ENCODE measurements around the gene GALT. TPM values are rescaled to one million over a fixed set of nuclear protein-coding genes. Genes with fewer than 3 reads are reported as not detected.
A peak's percentile ranks its signal among the peaks of the same experiment; 100 is the strongest.

The GALT gene
- total and polyA plus RNA-seq, 2 donors from 2014 or later = 49.2 to 83.7 TPM

DNA sequence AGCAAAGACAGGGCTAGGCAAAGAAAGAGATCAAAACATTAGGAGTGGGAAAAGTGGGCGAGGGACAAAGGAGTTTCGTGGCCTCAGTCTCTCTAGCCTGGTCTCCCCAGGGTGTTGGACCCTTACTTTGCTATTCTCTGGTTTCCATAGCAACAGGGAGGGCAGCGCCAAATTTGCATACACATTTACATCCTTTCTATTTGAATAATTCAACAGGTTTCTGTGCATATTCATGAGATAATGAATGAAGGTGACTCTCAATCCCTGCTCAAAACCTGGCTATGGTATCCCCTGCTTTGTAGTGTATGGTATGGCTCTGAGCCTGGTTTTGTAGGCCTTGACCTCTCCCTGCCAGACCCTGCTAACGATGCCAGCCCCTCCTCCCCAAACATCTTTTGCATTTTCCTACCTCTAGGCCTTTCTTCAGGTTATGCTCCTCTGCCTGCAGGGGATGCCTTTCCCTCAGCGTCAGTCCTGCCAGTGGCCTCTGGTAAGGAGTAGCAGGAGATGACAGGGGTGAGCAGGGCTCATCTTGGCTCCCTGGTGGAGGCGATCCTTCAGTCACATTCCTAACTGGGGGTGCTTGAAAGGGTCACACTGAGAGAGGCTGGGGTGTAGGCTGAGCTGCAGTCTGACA, 44.4 kb upstream of the GALT start:
- H3K27ac ChIP-seq (ENCODE audit: low read depth in 2 of 2, low read length in 2 of 2) = no peak overlapping the region
- H3K9me3 ChIP-seq (ENCODE audit: control insufficient read depth in 2 of 3, insufficient read depth in 1 of 3, low read length in 3 of 3) = no peaks in the 10 kb centered on the region
- FAIRE-seq = no peak
- no peaks in the 10 kb centered on the region for H3K36me3 ChIP-seq (ENCODE audit: control insufficient read depth in 2 of 3, insufficient read depth in 3 of 3, low read length in 3 of 3)
- DNase-seq = peak in 1 of 5 donors; percentile 24
- TF ChIP-seq, protein P1, sequence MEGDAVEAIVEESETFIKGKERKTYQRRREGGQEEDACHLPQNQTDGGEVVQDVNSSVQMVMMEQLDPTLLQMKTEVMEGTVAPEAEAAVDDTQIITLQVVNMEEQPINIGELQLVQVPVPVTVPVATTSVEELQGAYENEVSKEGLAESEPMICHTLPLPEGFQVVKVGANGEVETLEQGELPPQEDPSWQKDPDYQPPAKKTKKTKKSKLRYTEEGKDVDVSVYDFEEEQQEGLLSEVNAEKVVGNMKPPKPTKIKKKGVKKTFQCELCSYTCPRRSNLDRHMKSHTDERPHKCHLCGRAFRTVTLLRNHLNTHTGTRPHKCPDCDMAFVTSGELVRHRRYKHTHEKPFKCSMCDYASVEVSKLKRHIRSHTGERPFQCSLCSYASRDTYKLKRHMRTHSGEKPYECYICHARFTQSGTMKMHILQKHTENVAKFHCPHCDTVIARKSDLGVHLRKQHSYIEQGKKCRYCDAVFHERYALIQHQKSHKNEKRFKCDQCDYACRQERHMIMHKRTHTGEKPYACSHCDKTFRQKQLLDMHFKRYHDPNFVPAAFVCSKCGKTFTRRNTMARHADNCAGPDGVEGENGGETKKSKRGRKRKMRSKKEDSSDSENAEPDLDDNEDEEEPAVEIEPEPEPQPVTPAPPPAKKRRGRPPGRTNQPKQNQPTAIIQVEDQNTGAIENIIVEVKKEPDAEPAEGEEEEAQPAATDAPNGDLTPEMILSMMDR (IDR thresholded peaks at IDR 0.05; ENCODE audit: borderline replicate concordance, extremely low read depth, insufficient read depth) = no peak
- intact Hi-C loops (cut with DNase I) = no loop called here
- no peak overlapping the region for H3K9ac ChIP-seq (ENCODE audit: low read length in 3 of 3)
- H3K4me3 ChIP-seq (ENCODE audit: low read length in 3 of 3) = no peak overlapping the region
- no peaks in the 10 kb centered on the region for H3K4me1 ChIP-seq (ENCODE audit: control insufficient read depth in 2 of 3, insufficient read depth in 2 of 3, low read depth in 1 of 3, low read length in 3 of 3)
- no peaks in the 10 kb centered on the region for H3K27me3 ChIP-seq (ENCODE audit: control insufficient read depth, insufficient read depth, low read length)

DNA sequence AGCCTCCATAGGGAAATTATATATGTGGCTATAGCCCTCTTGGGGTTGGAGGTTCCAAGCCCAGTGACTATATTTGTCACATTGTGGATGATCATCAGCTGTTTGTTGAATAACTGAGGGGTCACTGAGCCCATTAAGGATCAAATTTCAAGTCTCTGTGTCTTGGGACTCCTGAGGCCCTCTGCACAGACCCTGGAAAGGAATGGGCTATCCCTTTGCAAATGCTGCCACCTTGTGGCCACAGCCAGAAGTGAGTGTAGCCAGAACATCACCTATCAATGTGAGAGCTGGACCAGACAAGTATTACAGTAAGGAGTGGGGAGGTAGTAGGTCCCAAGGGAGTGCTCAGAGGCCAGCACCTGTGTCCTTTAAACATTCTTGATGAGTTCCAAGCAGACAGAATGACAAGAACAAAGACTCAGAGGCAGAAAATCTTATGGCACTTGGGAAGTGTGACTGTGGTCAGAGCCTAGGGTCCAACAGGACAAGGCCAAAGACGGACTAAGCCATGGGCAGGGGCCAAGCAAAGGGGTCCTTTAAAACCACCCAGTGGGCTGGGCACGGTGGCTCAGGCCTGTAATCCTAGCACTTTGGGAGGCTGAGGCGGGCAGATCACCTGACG, 42.8 kb upstream of the GALT start:
- no peaks in the 10 kb centered on the region for H3K9me3 ChIP-seq (ENCODE audit: control insufficient read depth in 2 of 3, insufficient read depth in 1 of 3, low read length in 3 of 3)
- intact Hi-C loops (cut with DNase I) = no loop called here
- no peak overlapping the region for H3K9ac ChIP-seq (ENCODE audit: low read length in 3 of 3)
- H3K4me3 ChIP-seq (ENCODE audit: low read length in 3 of 3) = no peak overlapping the region
- H3K36me3 ChIP-seq (ENCODE audit: control insufficient read depth in 2 of 3, insufficient read depth in 3 of 3, low read length in 3 of 3) = no peaks in the 10 kb centered on the region
- TF ChIP-seq, protein P1 (IDR thresholded peaks at IDR 0.05; ENCODE audit: borderline replicate concordance, extremely low read depth, insufficient read depth) = peak; percentile 97
- DNase-seq (peak; percentile 89 to 94 (median 91)), FAIRE-seq (no peak)
- H3K27ac ChIP-seq (ENCODE audit: low read depth in 2 of 2, low read length in 2 of 2) = no peak overlapping the region
- no peaks in the 10 kb centered on the region for H3K27me3 ChIP-seq (ENCODE audit: control insufficient read depth, insufficient read depth, low read length)
- no peaks in the 10 kb centered on the region for H3K4me1 ChIP-seq (ENCODE audit: control insufficient read depth in 2 of 3, insufficient read depth in 2 of 3, low read depth in 1 of 3, low read length in 3 of 3)

DNA sequence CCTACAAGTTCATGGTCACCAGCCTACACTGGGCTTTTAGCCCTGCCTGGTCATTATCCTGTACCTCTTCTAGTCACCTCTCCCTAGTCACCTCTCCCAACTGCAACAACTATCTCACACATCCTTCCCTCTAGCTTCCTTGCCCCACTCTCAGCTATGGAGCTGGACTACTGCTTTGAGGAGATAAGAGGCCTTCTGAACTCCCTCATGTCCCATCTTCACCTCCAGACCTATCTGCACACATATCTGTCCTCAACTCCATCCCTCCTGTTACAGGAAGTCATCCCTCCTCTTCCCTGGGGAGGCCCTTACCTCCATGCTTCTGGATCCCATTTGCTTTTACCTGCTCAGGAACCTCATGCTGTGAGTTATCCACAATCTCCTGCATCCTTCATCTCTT, 40.3 kb upstream of the GALT start:
- Histone ChIP-seq H3K9me3 (ENCODE audit: control insufficient read depth in 2 of 3, insufficient read depth in 1 of 3, low read length in 3 of 3) (no peaks in the 10 kb centered on the region), H3K4me1 (ENCODE audit: control insufficient read depth in 2 of 3, insufficient read depth in 2 of 3, low read depth in 1 of 3, low read length in 3 of 3) (peaks cover 0 to 7% (median 4%) of the 10 kb centered on the region in 3 donors), H3K9ac (ENCODE audit: low read length in 3 of 3) (no peak overlapping the region), H3K27me3 (ENCODE audit: control insufficient read depth, insufficient read depth, low read length) (no peaks in the 10 kb centered on the region), H3K4me3 (ENCODE audit: low read length in 3 of 3) (no peak overlapping the region), H3K36me3 (ENCODE audit: control insufficient read depth in 2 of 3, insufficient read depth in 3 of 3, low read length in 3 of 3) (no peaks in the 10 kb centered on the region), H3K27ac (ENCODE audit: low read depth in 2 of 2, low read length in 2 of 2) (no peak overlapping the region)
- intact Hi-C loops (cut with DNase I) = no loop called here
- FAIRE-seq = no peak
- TF ChIP-seq, protein P1 (IDR thresholded peaks at IDR 0.05; ENCODE audit: borderline replicate concordance, extremely low read depth, insufficient read depth) = no peak
- DNase-seq = no peak

Data from kidney (tissue), 14 donors.